Stimulated activated CD4-positive, alpha-beta T cell treated with anti-CD3 and anti-CD28 coated beads, Interleukin-12 subunit alpha, Interleukin-12 subunit beta, amount 100 ng/mL, for 24 hours (primary cell): Measurements from ENCODE around the gene TOR2A.

Experiments used
- DNase-seq, 2 experiments: peaks; one replicate each; pipeline ENCODE4 v3.0.0-alpha.2; 2020; ENCODE audit warnings: low read depth in 2 of 2

Gene TOR2A

DNA sequence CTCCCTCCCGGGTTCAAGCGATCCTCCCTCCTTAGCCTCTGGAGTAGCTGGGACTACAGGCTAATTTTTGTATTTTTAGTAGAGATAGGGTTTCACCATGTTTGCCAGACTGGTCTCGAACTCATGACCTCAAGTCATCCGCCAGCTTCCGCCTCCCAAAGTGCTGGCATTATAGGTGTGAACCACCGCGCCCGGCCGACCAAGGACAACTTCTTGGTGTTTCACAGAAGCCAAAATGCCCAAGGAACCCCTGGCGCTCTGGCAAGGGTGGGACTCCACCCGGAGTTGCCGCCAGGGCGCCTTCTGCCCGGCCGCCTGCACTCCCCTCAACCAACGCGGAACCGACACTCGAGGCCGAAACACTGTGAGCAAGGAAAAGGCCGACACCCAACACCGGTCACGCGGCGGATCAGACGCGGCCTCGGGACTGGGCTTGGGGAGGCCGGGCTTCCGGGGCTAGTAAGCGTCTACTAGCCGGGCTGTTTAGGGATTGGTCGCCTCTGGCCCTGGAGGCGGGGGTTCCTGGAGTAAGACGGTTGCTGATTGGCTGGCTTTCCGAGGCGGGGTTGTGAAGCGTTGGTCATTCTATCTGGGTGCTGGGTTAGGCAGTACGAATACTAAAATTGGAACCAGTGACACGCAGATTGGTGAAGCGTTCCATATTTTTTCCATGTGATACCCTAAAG is 36.0 kb downstream of the TOR2A start:
- DNase-seq, result peak; percentile 75 to 83

GRCh38 chr9:127698386-127698785 is 36.7 kb downstream of the TOR2A start:
- DNase-seq, result no peak

GRCh38 chr9:127697575-127697974 is 37.5 kb downstream of the TOR2A start:
- DNase-seq, result no peak

GRCh38 chr9:127694890-127695720 is 40.0 kb downstream of the TOR2A start:
- DNase-seq, result no peak

DNA sequence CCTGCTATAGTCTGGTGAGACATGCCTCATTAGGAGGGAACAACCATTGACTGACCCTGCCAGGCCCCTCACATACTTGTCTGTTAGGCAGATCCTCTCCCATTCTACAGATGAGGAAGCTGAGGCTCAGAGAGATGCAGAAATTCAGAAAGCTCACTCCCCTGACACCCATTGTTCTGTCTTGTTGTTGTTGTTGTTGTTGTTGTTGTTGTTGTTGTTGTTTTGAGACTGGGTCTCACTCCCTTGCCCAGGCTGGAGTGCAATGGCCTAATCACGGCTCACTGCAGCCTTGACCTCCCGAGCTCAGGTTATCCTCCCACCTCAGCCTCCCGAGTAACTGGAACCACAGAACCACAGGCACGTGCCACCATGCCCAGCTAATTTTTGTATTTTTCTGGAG is 41.4 kb downstream of the TOR2A start:
- no peak for DNase-seq

- no peak for DNase-seq
These were observed 42.0 kb downstream of the TOR2A start for GRCh38 chr9:127693143-127693542.

GRCh38 chr9:127692071-127692470 is 43.0 kb downstream of the TOR2A start:
- no peak for DNase-seq

DNA sequence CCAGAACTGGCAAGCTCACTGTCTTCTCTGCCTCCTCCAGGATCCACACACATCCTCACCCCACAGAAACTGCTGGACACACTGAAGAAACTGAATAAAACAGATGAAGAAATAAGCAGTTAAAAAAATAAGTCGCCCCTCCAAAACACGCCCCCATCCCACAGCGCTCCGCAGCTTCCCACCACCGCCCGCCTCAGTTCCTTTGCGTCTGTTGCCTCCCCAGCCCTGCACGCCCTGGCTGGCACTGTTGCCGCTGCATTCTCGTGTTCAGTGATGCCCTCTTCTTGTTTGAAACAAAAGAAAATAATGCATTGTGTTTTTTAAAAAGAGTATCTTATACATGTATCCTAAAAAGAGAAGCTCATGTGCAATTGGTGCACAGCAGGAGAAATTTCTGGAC is 44.4 kb downstream of the TOR2A start:
- DNase-seq, result no peak

- DNase-seq, result no peak
These were observed 45.6 kb downstream of the TOR2A start for GRCh38 chr9:127689329-127690000.

DNA sequence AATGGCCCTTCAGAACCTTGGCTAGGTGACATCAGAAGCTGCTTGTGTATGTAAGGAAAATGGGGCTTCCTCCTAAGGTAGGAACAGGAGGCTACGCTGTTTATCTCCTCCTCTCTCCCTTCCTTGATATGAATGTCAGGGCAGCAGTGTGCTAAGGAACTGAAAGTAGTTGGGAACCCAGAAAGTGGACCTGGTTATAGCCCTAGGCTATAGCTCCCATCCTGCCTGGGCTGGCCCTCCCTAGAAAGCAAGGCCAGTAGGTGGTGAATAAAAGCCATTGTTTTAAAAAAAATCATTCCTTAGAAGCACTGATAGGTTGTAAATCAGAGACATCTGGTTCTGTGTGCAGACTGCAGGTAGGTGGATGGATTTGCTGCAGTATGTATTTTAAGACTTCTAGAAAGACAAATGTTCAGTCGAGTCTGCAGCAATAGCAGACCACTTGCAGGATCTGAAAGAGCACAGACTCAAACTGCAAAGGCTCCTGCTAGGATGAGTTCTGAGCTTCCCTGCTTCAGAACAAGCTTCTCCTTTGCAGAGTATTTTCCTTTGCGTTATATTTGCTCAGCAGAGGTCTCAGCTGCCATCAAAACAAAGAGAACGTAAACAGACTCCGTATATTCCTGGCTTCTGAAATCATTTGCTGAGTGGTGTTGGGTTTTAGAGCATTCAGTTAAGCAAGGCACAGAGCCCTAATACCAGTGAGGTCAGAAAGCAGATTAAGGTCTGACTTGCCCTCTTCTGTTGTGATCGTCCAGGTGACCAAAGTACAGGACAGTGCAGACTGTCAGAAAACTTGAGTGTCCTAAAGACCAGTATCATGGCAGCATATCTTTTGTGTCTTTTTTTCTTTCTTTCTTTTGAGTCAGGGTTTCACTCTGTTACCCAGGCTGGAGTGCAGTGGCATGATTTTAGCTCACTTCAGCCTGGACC is 48.4 kb downstream of the TOR2A start:
- no peak for DNase-seq

- no peak for DNase-seq
These were observed 50.5 kb downstream of the TOR2A start for GRCh38 chr9:127684576-127684975.

DNA sequence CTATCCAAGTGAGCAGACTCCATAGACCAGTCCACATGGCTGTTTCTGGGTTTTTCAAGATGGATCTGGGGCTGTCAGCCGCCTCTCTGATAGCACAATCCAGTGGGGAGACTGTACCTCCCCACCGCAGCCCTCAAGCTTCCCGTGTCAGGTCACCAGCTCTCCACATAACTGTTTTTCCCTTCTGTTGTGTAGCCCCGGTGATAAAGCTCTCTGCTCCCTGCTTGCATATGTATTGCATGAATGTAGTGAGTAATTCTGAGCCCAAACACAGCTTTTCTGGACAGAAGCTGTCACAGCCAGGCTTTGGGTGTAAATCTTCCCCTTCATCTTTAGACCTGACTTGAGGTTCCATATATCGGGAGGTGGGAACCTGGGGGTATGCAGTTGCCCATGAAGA is 51.4 kb downstream of the TOR2A start:
- no peak for DNase-seq

DNA sequence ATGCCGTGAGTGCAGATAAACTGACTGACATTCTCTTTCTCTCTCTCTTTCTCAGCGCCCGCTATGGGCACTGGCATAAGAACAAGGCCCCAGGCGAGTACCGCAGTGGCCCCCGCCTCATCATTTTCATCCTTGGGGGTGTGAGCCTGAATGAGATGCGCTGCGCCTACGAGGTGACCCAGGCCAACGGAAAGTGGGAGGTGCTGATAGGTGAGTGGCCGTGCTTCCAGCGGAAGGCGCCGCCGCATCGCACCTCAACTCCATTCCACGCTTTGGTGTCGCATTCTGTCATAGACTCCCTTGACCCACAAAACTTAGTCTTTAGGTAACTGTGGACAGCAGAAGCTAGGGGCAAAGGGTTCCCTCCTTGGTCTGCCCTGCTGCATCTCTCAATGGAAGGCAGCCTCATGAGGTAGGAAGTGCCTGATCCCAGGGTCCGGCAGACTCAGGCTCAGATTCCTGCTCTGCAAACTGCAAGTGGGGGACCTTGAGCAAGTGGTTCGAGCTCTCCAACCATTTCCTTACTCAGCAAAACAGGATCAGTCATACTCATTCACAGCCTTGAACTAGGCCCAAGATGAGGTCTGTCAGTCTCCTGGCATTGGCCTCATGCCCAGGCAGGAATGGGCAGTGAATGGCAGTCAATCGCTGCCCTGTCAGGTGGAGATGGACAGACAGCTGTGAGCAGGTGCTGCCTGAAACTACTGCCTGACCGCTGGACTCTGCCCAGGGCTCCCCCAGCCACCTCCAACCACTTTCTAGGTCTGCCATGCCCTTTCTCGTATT is 52.5 kb downstream of the TOR2A start:
- DNase-seq, result no peak
